ENCODE measurements around the gene TRPM8.

TRPM8 gene

GRCh38 chr2:233922471-233922870, 5.3 kb downstream of the TRPM8 start:
- TF ChIP-seq CTCF (IDR thresholded peaks at IDR 0.05; ENCODE audit: extremely low read depth, missing control alignments), result no peak
- no peak for DNase-seq (ENCODE audit: low spot score)

GRCh38 chr2:233925402-233925801, 8.2 kb downstream of the TRPM8 start:
- DNase-seq (ENCODE audit: low spot score), result no peak
- no peak for TF ChIP-seq CTCF (IDR thresholded peaks at IDR 0.05; ENCODE audit: extremely low read depth, missing control alignments)

- no peak for TF ChIP-seq CTCF (IDR thresholded peaks at IDR 0.05; ENCODE audit: extremely low read depth, missing control alignments)
- DNase-seq (ENCODE audit: low spot score), result no peak
Observed at GRCh38 chr2:233926806-233927205, 9.6 kb downstream of the TRPM8 start.

GRCh38 chr2:233928594-233929351, 11.6 kb downstream of the TRPM8 start:
- TF ChIP-seq CTCF (IDR thresholded peaks at IDR 0.05; ENCODE audit: extremely low read depth, missing control alignments), result peak; percentile 10
- no peak for DNase-seq (ENCODE audit: low spot score)

- DNase-seq (ENCODE audit: low spot score), result no peak
- TF ChIP-seq CTCF (IDR thresholded peaks at IDR 0.05; ENCODE audit: extremely low read depth, missing control alignments), result no peak
Observed at GRCh38 chr2:233929352-233930022, 12.3 kb downstream of the TRPM8 start.

- DNase-seq (ENCODE audit: low spot score), result no peak
- TF ChIP-seq CTCF (IDR thresholded peaks at IDR 0.05; ENCODE audit: extremely low read depth, missing control alignments), result no peak
Observed at GRCh38 chr2:233934524-233934923, 17.4 kb downstream of the TRPM8 start.

- TF ChIP-seq CTCF (IDR thresholded peaks at IDR 0.05; ENCODE audit: extremely low read depth, missing control alignments), result no peak
- DNase-seq (ENCODE audit: low spot score), result no peak
Observed at GRCh38 chr2:233935426-233935825, 18.3 kb downstream of the TRPM8 start.
